Left ventricle myocardium inferior (tissue), 1 donor: Measurements from ENCODE around the gene PLEKHM3. TPM values are rescaled to one million over a fixed set of nuclear protein-coding genes. Genes with fewer than 3 reads are reported as not detected.

ENCODE experiments used
- DNase-seq: peaks from one replicate; pipeline ENCODE4 v3.0.0-alpha.2; 2020
- H3K27ac ChIP-seq: fragments of 200-600 bp; replicated peaks from 2 replicates; pipeline ENCODE4 v1.8.0; 2021
- H3K27me3 ChIP-seq: fragments of 200-600 bp; 2 replicates; pipeline ENCODE4 v1.8.0; 2021; ENCODE audit warnings: low read depth
- H3K36me3 ChIP-seq: fragments of 200-600 bp; 2 replicates; pipeline ENCODE4 v1.8.0; 2021
- H3K4me1 ChIP-seq: fragments of 200-600 bp; 2 replicates; pipeline ENCODE4 v1.8.0; 2021
- H3K4me3 ChIP-seq: fragments of 200-600 bp; 2 replicates; pipeline ENCODE4 v1.8.0; 2021; ENCODE audit warnings: mild to moderate bottlenecking, moderate library complexity
- H3K9me3 ChIP-seq: fragments of 200-600 bp; replicated peaks from 2 replicates; pipeline ENCODE4 v1.8.0; 2021
- CTCF ChIP-seq: fragments of 200-600 bp; IDR thresholded peaks from 2 replicates; pipeline ENCODE4 v1.8.0; 2021; ENCODE audit warnings: antibody characterized with exemption, mild to moderate bottlenecking, borderline replicate concordance
- intact Hi-C: fragments of 100-400 bp; cut with micrococcal nuclease; formaldehyde crosslinking; loops from one replicate; pipeline ENCODE4 v1.11.0; 2022
- total RNA-seq: library from RNA; stranded (reverse); fragmentation: NEBNext Ultra II Directional; extraction: Animal tissue kit (Norgen Biotek cat#: 25700); gene quantifications from one replicate; pipeline ENCODE4 v1.2.1, GENCODE V29; 2021
- donor health status: DM: no; HTN: yes; CAD: no; lungs with severe emphysema.

PLEKHM3 gene
- total RNA-seq, 1 donor from 2014 or later, result 12.9 TPM

DNA sequence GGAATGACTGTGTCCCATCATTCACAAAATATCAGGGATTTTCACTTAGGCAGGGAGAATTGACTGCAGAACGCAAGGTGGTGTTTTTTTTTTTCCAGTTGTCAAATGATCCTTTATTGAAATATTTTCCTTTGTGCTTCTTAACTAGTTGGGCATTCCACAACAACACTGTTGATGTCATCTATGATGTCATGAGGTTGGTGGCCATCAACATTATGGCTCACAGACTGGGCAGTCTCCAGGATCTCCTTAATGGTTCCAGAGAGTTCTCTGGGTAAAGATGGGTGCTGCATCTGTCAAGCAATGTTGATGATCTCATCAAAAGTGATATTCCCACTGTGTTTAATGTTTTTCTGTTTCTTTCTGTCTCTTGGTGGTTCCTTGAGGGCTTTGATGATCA, 31.8 kb upstream of the PLEKHM3 start:
- DNase-seq, result no peak
- H3K9me3 ChIP-seq, result no peaks in the 10 kb centered on the region
- no peak for TF ChIP-seq CTCF
- H3K27me3 ChIP-seq, result peaks cover 6% of the 10 kb centered on the region
- no peaks in the 10 kb centered on the region for H3K4me1 ChIP-seq
- H3K36me3 ChIP-seq, result no peaks in the 10 kb centered on the region
- intact Hi-C loops, result no loop called here
- no peak overlapping the region for H3K27ac ChIP-seq
- no peak overlapping the region for H3K4me3 ChIP-seq

DNA sequence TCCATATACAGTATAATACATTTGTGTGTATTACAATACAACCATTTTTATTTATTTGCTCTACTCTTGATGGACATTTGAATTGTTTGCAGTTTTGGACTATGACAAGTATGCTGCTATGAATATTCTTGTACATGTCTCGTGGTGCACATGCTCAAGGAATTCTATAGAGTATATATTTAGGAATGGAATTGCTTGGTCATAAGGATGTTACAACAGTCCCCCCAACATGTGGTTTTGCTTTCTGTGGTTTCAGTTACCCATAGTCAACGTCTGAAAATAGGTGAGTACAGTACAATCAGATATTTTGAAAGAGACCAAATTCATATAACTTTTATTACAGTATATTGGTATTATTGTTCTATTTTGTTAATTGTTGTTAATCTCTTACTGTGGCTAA, 24.1 kb upstream of the PLEKHM3 start:
- H3K4me3 ChIP-seq, result no peak overlapping the region
- H3K4me1 ChIP-seq, result no peaks in the 10 kb centered on the region
- H3K27me3 ChIP-seq, result no peaks in the 10 kb centered on the region
- no peak overlapping the region for H3K27ac ChIP-seq
- intact Hi-C loops, result no loop called here
- H3K9me3 ChIP-seq, result no peaks in the 10 kb centered on the region
- H3K36me3 ChIP-seq, result no peaks in the 10 kb centered on the region
- TF ChIP-seq CTCF, result no peak
- DNase-seq, result no peak

GRCh38 chr2:208049006-208049405, 23.7 kb upstream of the PLEKHM3 start:
- Histone ChIP-seq H3K4me1 (no peaks in the 10 kb centered on the region), H3K36me3 (no peaks in the 10 kb centered on the region), H3K27me3 (no peaks in the 10 kb centered on the region), H3K4me3 (no peak overlapping the region), H3K27ac (no peak overlapping the region), H3K9me3 (no peaks in the 10 kb centered on the region)
- intact Hi-C loops, result no loop called here
- no peak for TF ChIP-seq CTCF
- DNase-seq, result no peak

DNA sequence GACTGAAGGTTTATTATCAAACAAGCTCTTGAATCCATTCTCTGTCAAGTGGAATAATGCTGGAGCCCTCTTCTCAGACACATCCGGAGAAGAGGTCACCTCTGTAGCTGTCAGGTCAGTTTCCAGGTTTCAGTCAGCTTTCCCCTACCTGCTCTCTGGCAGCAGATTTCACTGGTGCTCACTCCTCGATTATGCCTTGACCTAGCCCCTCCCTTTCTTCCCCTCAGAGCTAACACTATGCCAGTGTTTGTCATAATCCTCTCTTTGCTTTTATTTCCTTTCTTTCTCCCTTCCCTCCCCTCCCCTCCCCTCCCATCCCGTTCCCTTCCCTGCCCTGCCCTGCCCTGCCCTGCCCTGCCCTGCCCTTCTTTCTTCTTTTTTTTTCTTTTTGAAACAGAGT, 22.5 kb upstream of the PLEKHM3 start:
- no peaks in the 10 kb centered on the region for H3K4me1 ChIP-seq
- H3K27ac ChIP-seq, result no peak overlapping the region
- no peak for TF ChIP-seq CTCF
- H3K4me3 ChIP-seq, result no peak overlapping the region
- no peaks in the 10 kb centered on the region for H3K27me3 ChIP-seq
- no peaks in the 10 kb centered on the region for H3K36me3 ChIP-seq
- no peak for DNase-seq
- intact Hi-C loops, result no loop called here
- no peaks in the 10 kb centered on the region for H3K9me3 ChIP-seq

- Histone ChIP-seq H3K9me3 (no peaks in the 10 kb centered on the region), H3K27ac (no peak overlapping the region), H3K36me3 (no peaks in the 10 kb centered on the region), H3K27me3 (no peaks in the 10 kb centered on the region), H3K4me1 (no peaks in the 10 kb centered on the region), H3K4me3 (no peak overlapping the region)
- no peak for DNase-seq
- no peak for TF ChIP-seq CTCF
- intact Hi-C loops, result no loop called here
Measured at GRCh38 chr2:208046686-208047085, 21.4 kb upstream of the PLEKHM3 start.

DNA sequence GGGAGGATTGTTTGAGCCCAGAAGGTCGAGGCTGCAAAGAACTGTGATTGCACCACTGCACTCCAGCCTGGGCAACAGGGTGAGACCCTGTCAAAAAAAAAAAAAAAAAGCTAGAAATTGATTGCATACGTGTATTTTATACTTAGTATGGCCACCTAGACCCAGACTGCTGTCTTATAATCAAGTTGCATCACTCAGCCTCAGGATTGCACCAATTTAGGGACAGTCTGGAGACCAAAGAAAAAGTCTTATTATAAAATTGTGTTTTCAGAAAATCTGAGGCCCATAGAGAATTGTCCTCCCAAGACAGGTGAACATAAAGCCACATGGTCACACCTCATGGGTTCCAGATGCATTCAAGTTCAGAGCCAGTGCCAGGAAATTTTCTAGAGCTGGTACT, 17.1 kb upstream of the PLEKHM3 start:
- intact Hi-C loops, result loop anchor here (5.0 kb wide), 1 partner anchor 295 kb away; no protein-coding TSS in a partner anchor
- no peak overlapping the region for H3K4me3 ChIP-seq
- H3K4me1 ChIP-seq, result no peaks in the 10 kb centered on the region
- no peaks in the 10 kb centered on the region for H3K27me3 ChIP-seq
- H3K9me3 ChIP-seq, result no peaks in the 10 kb centered on the region
- no peak for TF ChIP-seq CTCF
- no peak for DNase-seq
- H3K36me3 ChIP-seq, result no peaks in the 10 kb centered on the region
- no peak overlapping the region for H3K27ac ChIP-seq
